Lower leg skin (tissue), 3 donors: ENCODE data around the gene MYO1E.

Source experiments
- CTCF ChIP-seq, 3 donors: fragments of 450-650 bp; IDR thresholded peaks; one replicate each; pipeline ENCODE4 v1.5.1; 2016; ENCODE audit warnings: antibody characterized with exemption in 3 of 3, mild to moderate bottlenecking in 3 of 3, moderate library complexity in 2 of 3
- POLR2A ChIP-seq, 2 donors: fragments of 450-650 bp; IDR thresholded peaks; one replicate each; pipeline ENCODE4 v1.6.1; 2016 to 2017; ENCODE audit warnings: antibody characterized with exemption in 2 of 2, mild to moderate bottlenecking in 1 of 2, moderate library complexity in 1 of 2

- TF ChIP-seq CTCF (IDR thresholded peaks at IDR 0.05): no peak
- no peak for TF ChIP-seq POLR2A (IDR thresholded peaks at IDR 0.05)
Measured at GRCh38 chr15:59278120-59278519, 94.6 kb downstream of the MYO1E start.
